ENCODE measurements around the gene SCUBE2. TPM values are rescaled to one million over a fixed set of nuclear protein-coding genes. Genes with fewer than 3 reads are reported as not detected.

The SCUBE2 gene
- 0.20 and 0.73 TPM in 2 replicates for total RNA-seq

DNA sequence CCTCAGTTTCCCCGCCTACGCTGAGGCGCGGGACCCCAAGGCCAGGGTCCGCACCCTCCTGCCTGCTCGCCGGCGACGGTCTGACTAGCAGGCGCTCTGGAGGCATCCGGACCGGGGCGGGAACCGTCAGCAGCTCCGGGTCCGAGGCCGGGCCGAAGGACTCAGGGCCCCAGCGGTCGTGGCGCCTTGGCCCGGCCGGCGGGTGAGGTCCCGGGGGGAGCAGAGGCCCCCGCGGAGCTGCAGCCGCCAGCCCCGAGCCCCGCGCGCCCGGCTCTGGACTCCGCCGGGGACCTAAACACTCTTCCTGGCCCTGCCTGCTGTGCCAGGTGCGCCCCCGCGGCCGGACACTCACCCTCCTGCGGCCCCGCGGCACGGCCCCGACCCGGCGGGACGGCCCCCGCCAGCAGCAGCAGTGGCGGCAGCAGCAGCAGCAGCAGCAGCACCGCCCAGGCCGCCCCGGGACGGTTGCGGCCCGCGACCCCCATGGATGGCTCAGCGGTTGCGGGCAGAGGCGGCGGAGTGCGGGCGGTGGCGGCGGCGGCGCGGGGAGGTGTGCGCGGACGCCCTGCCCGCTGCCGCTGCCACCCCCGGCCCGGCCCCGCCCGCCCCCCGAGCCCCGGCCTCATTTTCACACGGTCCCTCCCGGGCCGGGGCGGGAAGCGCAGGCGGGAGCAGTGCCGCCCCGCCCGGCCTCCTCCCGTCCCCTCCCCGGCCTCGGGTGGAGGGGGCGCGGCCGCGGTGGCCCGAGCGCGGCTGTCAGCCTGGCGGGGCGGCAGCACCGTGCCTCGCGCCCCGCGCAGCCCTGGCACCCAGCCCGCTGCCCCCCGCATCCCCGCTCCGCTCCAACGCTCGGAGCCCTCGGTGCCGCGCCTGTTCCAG, at the start of gene SCUBE2:
SCUBE2 (minus strand) TSS at position 556 of the 879 bp plus-strand sequence; CDS start at position 485, 71 bp downstream.

DNA sequence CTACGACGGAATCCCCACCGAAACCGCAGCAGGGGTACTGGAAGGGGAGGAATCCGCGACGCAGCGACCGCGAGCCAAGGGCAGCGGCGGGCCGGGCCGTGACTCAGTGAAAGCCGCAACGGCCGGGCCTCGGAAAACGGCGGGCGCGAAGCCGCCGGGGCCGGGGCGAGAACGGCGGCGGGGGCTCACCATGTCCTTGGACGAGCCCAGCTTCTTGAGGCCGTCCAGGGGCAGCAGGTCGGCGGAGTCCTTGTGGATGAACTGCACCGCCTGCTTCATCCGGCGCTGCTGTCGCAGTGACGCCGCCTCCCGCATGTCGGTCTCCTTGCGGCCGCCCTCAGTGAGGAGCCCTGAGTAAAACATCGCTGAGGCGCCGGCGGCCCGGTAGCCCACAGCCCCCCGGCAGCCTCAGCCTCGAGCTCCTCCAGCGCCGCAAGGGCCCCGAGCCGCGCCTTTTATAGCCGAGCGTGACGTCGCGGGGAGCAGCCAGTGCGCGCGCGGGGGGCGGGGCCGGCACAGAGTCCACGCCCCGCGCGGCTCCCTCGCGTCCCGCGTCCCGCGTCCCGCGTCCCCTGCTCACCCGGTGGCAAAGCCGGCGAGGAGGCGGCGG, 87.7 kb downstream of the SCUBE2 start, which contains the start of gene NRIP3:
NRIP3 (minus strand) TSS at position 429 of the 610 bp plus-strand sequence; CDS start at position 363, 66 bp downstream.

Small RNA genes lying within 50 kb of the gene (small RNA-seq; reads per million reads assigned to genes)
- not detected for gene MIR5691

Other genes starting within 250 kb of the SCUBE2 start
- gene AKIP1, start 180.4 kb downstream of the SCUBE2 start, total RNA-seq = 26.0 and 27.2 TPM in 2 replicates
- not detected in 2 replicates for gene C11orf16, start 158.7 kb downstream of the SCUBE2 start, total RNA-seq
- not detected in 2 replicates for gene ASCL3, start 148.6 kb downstream of the SCUBE2 start, total RNA-seq
- gene TMEM9B, start 127.2 kb downstream of the SCUBE2 start, total RNA-seq = 22.7 and 26.8 TPM in 2 replicates
- gene NRIP3, start 87.6 kb downstream of the SCUBE2 start, total RNA-seq = 4.0 and 9.6 TPM in 2 replicates
- 152 and 157 TPM in 2 replicates for gene DENND5A, start 173.8 kb upstream of the SCUBE2 start, total RNA-seq
- 27.2 and 37.1 TPM in 2 replicates for gene TMEM41B, start 223.0 kb upstream of the SCUBE2 start, total RNA-seq

Measured in subcutaneous preadipocyte (primary cell).